CD4-positive, alpha-beta T cell (primary cell): ENCODE measurements around the gene RAB15. TPM values are rescaled to one million over a fixed set of nuclear protein-coding genes. Genes with fewer than 3 reads are reported as not detected.

Source experiments
- ATAC-seq: fragments of 200-7000 bp; cut with Tn5 transposase; one replicate; pipeline ENCODE4 v1.10.0; 2022; ENCODE audit warnings: mild to moderate bottlenecking; ENCODE audit not compliant: poor library complexity
- CTCF ChIA-PET: fragments of 350-600 bp; sonication (Branson Sonifier 250); formaldehyde crosslinking; loops from one replicate; lab custom pipeline; 2021; ENCODE audit warnings: antibody characterized with exemption, inconsistent platforms; lab: Charles Lee
- POLR2A ChIA-PET: fragments of 350-600 bp; sonication (Branson Sonifier 250); formaldehyde crosslinking; loops from one replicate; lab custom pipeline; 2021; ENCODE audit warnings: antibody characterized with exemption, inconsistent platforms; lab: Charles Lee
- DNase-seq, 14 experiments: peaks; one replicate each; pipeline ENCODE4 v3.0.0-alpha.2; 2013 to 2020; ENCODE audit warnings: mixed read lengths in 2 of 14
- H3K27ac ChIP-seq, 2 donors: one replicate each; pipeline versions ENCODE4 v1.5.1 to v1.7.0; 2013; ENCODE audit warnings: low read length in 2 of 2, low read depth in 1 of 2, mild to moderate bottlenecking in 1 of 2
- H3K27me3 ChIP-seq, 2 experiments: 1 replicate in 1 of 2; 2 replicates in 1 of 2; pipeline versions ENCODE4 v1.6.1 to v1.7.0; 2013; ENCODE audit warnings: low read length in 2 of 2, control low read depth in 1 of 2, mild to moderate bottlenecking in 1 of 2, moderate library complexity in 1 of 2; ENCODE audit not compliant: insufficient read depth in 2 of 2, control insufficient read depth in 1 of 2
- H3K36me3 ChIP-seq: one replicate; pipeline ENCODE4 v1.6.1; 2013; ENCODE audit warnings: low read length, control low read depth; ENCODE audit not compliant: insufficient read depth
- H3K4me1 ChIP-seq: one replicate; pipeline ENCODE4 v1.6.1; 2013; ENCODE audit warnings: low read length, control low read depth; ENCODE audit not compliant: insufficient read depth
- H3K4me3 ChIP-seq: one replicate; pipeline ENCODE4 v1.5.1; 2013; ENCODE audit warnings: mild to moderate bottlenecking, low read length, moderate library complexity
- H3K9me3 ChIP-seq, 2 experiments: 1 replicate in 1 of 2; 2 replicates in 1 of 2; pipeline versions ENCODE4 v1.6.1 to v1.7.0; 2013; ENCODE audit warnings: low read length in 2 of 2, mild to moderate bottlenecking in 2 of 2, control low read depth in 1 of 2, moderate library complexity in 1 of 2; ENCODE audit not compliant: control insufficient read depth in 1 of 2, insufficient read depth in 1 of 2
- H3K27ac Mint-ChIP-seq: one replicate; pipeline ENCODE4 v1.8.0; 2020; ENCODE audit warnings: mixed read lengths
- H3K27me3 Mint-ChIP-seq: one replicate; pipeline ENCODE4 v1.8.0; 2021; ENCODE audit warnings: mixed read lengths
- H3K36me3 Mint-ChIP-seq: one replicate; pipeline ENCODE4 v1.8.0; 2021; ENCODE audit warnings: low read depth, mixed read lengths
- H3K4me1 Mint-ChIP-seq: one replicate; pipeline ENCODE4 v1.8.0; 2021; ENCODE audit warnings: low read depth, mixed read lengths
- H3K4me3 Mint-ChIP-seq: one replicate; pipeline ENCODE4 v1.8.0; 2020; ENCODE audit warnings: mild to moderate bottlenecking, mixed read lengths
- H3K9me3 Mint-ChIP-seq: one replicate; pipeline ENCODE4 v1.8.0; 2020; ENCODE audit warnings: mixed read lengths
- intact Hi-C, 2 experiments: fragments of 100-400 bp; cut with DNase I in 1 of 2; cut with micrococcal nuclease in 1 of 2; formaldehyde crosslinking; loops; one replicate each; pipeline versions ENCODE4 v1.15.1 to v1.9.0; 2023 to 2025; cut with DNase I, micrococcal nuclease
- total RNA-seq, 174 experiments: library from RNA in 2 of 174; stranded (reverse) in 2 of 174; gene quantifications; one replicate each; pipeline ENCODE4 v1.2.3 and lab custom pipeline; 2021 to 2026
- TF ChIP-seq, protein P1 (sequence below): fragments of 200-600 bp; IDR thresholded peaks from one replicate; pipeline ENCODE4 v1.8.0; 2022; ENCODE audit warnings: antibody characterized with exemption, mild to moderate bottlenecking

RAB15 gene
- total RNA-seq, 2 experiments from 2014 or later, result 2.6 to 3.8 TPM

GRCh38 chr14:64939817-64940190 lies 32.3 kb downstream of the RAB15 start:
- TF ChIP-seq, protein P1, sequence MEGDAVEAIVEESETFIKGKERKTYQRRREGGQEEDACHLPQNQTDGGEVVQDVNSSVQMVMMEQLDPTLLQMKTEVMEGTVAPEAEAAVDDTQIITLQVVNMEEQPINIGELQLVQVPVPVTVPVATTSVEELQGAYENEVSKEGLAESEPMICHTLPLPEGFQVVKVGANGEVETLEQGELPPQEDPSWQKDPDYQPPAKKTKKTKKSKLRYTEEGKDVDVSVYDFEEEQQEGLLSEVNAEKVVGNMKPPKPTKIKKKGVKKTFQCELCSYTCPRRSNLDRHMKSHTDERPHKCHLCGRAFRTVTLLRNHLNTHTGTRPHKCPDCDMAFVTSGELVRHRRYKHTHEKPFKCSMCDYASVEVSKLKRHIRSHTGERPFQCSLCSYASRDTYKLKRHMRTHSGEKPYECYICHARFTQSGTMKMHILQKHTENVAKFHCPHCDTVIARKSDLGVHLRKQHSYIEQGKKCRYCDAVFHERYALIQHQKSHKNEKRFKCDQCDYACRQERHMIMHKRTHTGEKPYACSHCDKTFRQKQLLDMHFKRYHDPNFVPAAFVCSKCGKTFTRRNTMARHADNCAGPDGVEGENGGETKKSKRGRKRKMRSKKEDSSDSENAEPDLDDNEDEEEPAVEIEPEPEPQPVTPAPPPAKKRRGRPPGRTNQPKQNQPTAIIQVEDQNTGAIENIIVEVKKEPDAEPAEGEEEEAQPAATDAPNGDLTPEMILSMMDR, result no peak
- no peaks in the 10 kb centered on the region for H3K27me3 Mint-ChIP-seq
- CTCF ChIA-PET, result interaction anchor here (0.9 kb wide), 1 partner anchor 47 kb away, joined by 3 read pairs; the partner anchor contains the start of gene FNTB
- peaks cover 90% of the 10 kb centered on the region for H3K4me1 Mint-ChIP-seq
- H3K36me3 Mint-ChIP-seq, result peaks cover 97% of the 10 kb centered on the region
- H3K27ac Mint-ChIP-seq, result peak overlapping the region; percentile 74
- Histone ChIP-seq H3K4me1 (peaks cover 21% of the 10 kb centered on the region), H3K4me3 (no peak overlapping the region), H3K27me3 (no peaks in the 10 kb centered on the region), H3K36me3 (peaks cover 62% of the 10 kb centered on the region), H3K9me3 (no peaks in the 10 kb centered on the region), H3K27ac (no peak overlapping the region)
- ATAC-seq (no peak), DNase-seq (no peak)
- no peak overlapping the region for H3K4me3 Mint-ChIP-seq
- intact Hi-C loops, result no loop called here
- no peaks in the 10 kb centered on the region for H3K9me3 Mint-ChIP-seq
- POLR2A ChIA-PET, result no interaction called here

GRCh38 chr14:64938972-64939816 lies 32.9 kb downstream of the RAB15 start:
- Mint-ChIP-seq H3K27me3 (no peaks in the 10 kb centered on the region), H3K9me3 (no peaks in the 10 kb centered on the region), H3K4me3 (no peak overlapping the region), H3K4me1 (peaks cover 90% of the 10 kb centered on the region), H3K27ac (peak overlapping the region; percentile 74), H3K36me3 (peaks cover 97% of the 10 kb centered on the region)
- no peaks in the 10 kb centered on the region for H3K9me3 ChIP-seq
- POLR2A ChIA-PET, result no interaction called here
- peaks cover 65% of the 10 kb centered on the region for H3K36me3 ChIP-seq
- CTCF ChIA-PET, result interaction anchor here (0.6 to 1.3 kb wide), 2 partner anchors 14 to 364 kb away, joined by 3 read pairs; no protein-coding TSS in a partner anchor
- DNase-seq (no peak), ATAC-seq (no peak)
- no peaks in the 10 kb centered on the region for H3K27me3 ChIP-seq
- TF ChIP-seq, protein P1, result no peak
- H3K4me3 ChIP-seq, result no peak overlapping the region
- intact Hi-C loops, result no loop called here
- no peak overlapping the region for H3K27ac ChIP-seq
- H3K4me1 ChIP-seq, result peaks cover 19% of the 10 kb centered on the region

GRCh38 chr14:64937821-64938193 lies 34.3 kb downstream of the RAB15 start:
- peaks cover 68% of the 10 kb centered on the region for H3K36me3 ChIP-seq
- H3K4me3 Mint-ChIP-seq, result no peak overlapping the region

More at GRCh38 chr14:64937821-64938193, 34.3 kb downstream of the RAB15 start:
- Mint-ChIP-seq H3K9me3 (no peaks in the 10 kb centered on the region), H3K36me3 (peaks cover 97% of the 10 kb centered on the region), H3K4me1 (peaks cover 77% of the 10 kb centered on the region), H3K27me3 (no peaks in the 10 kb centered on the region), H3K27ac (peak overlapping the region; percentile 54)
- TF ChIP-seq, protein P1, result no peak
- ChIA-PET POLR2A (interaction anchor here (0.6 to 1.3 kb wide), 3 partner anchors 20 to 745 kb away, joined by 3 read pairs; no protein-coding TSS in a partner anchor), CTCF (interaction anchor here (1.3 kb wide), 1 partner anchor 13 kb away, joined by 3 read pairs; no protein-coding TSS in a partner anchor)
- intact Hi-C loops, result no loop called here
- Histone ChIP-seq H3K27ac (no peak overlapping the region), H3K4me1 (peaks cover 10% of the 10 kb centered on the region), H3K4me3 (no peak overlapping the region), H3K9me3 (no peaks in the 10 kb centered on the region), H3K27me3 (no peaks in the 10 kb centered on the region)
- no peak for DNase-seq
- no peak for ATAC-seq
